ENCODE data around the gene GINS2. TPM values are rescaled to one million over a fixed set of nuclear protein-coding genes. Genes with fewer than 3 reads are reported as not detected.

GINS2 gene
- total and polyA plus RNA-seq, 4 donors: 1.6 to 3.1 (median 2.4) TPM

DNA sequence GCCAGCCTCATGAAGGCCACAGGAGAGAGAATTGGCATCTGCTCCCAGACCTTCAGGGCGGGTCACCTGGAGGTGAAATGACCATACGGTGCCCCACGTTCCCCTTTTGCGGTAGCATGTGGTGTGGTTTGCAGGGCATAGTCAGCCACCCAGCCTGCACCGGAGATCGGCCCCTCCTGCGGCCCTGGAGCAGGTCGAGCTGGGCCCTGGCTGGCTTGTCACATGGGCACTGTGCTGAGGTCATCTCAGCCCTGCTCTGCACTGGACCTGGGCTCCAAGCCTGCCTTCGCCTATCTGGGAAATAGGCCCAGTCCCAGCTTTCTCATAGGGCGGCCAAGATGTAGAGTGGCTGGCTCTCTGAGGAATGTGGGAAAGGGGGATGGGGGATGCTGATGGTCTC lies 59.4 kb downstream of the GINS2 start:
- H3K4me1 ChIP-seq (ENCODE audit: control insufficient read depth in 5 of 5, insufficient read depth in 5 of 5, low read length in 5 of 5): peaks cover 0 to 35% (median 32%) of the 10 kb centered on the region in 5 donors
- H3K36me3 ChIP-seq (ENCODE audit: control insufficient read depth in 4 of 4, insufficient read depth in 4 of 4, low read length in 4 of 4): peaks cover 0 to 12% (median 2%) of the 10 kb centered on the region in 4 donors
- peak overlapping the region in 1 of 2 donors; percentile 75 for H3K27ac ChIP-seq (ENCODE audit: low read depth in 1 of 2, low read length in 1 of 2)
- H3K27me3 ChIP-seq (ENCODE audit: control insufficient read depth in 3 of 3, insufficient read depth in 3 of 3, low read length in 2 of 3): no peaks in the 10 kb centered on the region
- TF ChIP-seq CTCF (IDR thresholded peaks at IDR 0.05; ENCODE audit: control extremely low read depth, extremely low read depth): no peak
- ATAC-seq (ENCODE audit: insufficient read depth, low FRiP score): no peak
- DNase-seq: no peak
- H3K9ac ChIP-seq (ENCODE audit: insufficient read depth in 1 of 2, low read length in 2 of 2): no peak overlapping the region
- H3K9me3 ChIP-seq (ENCODE audit: control insufficient read depth in 4 of 4, insufficient read depth in 3 of 4, low read length in 3 of 4): peaks cover 0 to 8% (median 0%) of the 10 kb centered on the region in 4 donors
- H3K4me3 ChIP-seq: no peak overlapping the region
- 95 to 98% methylated on average over 10 of the region's 10 CpGs for WGBS, 2 donors

DNA sequence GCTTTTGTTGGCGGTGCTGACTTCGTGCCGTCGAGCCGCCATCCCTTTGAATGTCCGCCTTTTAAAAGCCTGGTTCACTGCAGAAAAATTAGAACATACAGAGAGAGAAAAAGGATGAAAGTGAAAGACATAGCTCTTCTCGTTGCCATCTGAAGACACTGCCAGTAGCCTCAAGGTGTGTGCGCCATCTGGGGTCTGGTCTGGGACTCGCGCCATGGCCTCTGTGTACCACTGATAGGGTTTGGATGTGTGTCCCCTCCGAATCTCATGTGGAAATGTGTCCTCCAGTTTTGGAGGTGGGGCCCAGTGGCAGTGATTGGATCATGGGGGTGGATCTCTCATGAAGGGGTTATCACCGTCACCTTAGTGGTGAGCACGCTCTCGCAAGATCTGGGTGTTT lies 60.1 kb downstream of the GINS2 start:
- Histone ChIP-seq H3K27me3 (ENCODE audit: control insufficient read depth in 3 of 3, insufficient read depth in 3 of 3, low read length in 2 of 3) (no peaks in the 10 kb centered on the region), H3K4me3 (no peak overlapping the region), H3K36me3 (ENCODE audit: control insufficient read depth in 4 of 4, insufficient read depth in 4 of 4, low read length in 4 of 4) (peaks cover 0 to 6% (median 2%) of the 10 kb centered on the region in 4 donors), H3K4me1 (ENCODE audit: control insufficient read depth in 5 of 5, insufficient read depth in 5 of 5, low read length in 5 of 5) (peaks cover 0 to 39% (median 32%) of the 10 kb centered on the region in 5 donors), H3K9ac (ENCODE audit: insufficient read depth in 1 of 2, low read length in 2 of 2) (no peak overlapping the region), H3K9me3 (ENCODE audit: control insufficient read depth in 4 of 4, insufficient read depth in 3 of 4, low read length in 3 of 4) (peaks cover 0 to 8% (median 0%) of the 10 kb centered on the region in 4 donors), H3K27ac (ENCODE audit: low read depth in 1 of 2, low read length in 1 of 2) (peak overlapping the region in 1 of 2 donors; percentile 75)
- TF ChIP-seq CTCF (IDR thresholded peaks at IDR 0.05; ENCODE audit: control extremely low read depth, extremely low read depth): no peak
- ATAC-seq (ENCODE audit: insufficient read depth, low FRiP score) (no peak), DNase-seq (no peak)
- 96 to 98% methylated on average over 14 of the region's 14 CpGs for WGBS, 2 donors

DNA sequence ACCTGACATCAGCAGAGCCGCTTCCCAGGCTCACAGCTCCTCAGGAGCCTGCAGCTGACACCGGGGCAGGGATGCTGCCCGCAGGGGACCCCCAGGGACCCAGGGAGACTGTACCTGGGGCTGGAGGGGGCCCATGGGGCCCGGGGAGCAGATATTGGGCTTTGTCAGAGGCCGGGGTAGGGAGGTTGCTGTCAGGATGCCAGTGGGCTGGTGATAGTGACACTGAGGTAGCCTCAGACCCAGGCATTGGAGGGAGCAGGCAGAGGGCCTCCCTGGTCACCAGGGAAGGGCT lies 60.5 kb downstream of the GINS2 start:
- no peak overlapping the region for H3K4me3 ChIP-seq
- no peak overlapping the region for H3K9ac ChIP-seq (ENCODE audit: insufficient read depth in 1 of 2, low read length in 2 of 2)
- H3K9me3 ChIP-seq (ENCODE audit: control insufficient read depth in 4 of 4, insufficient read depth in 3 of 4, low read length in 3 of 4): peaks cover 0 to 8% (median 0%) of the 10 kb centered on the region in 4 donors
- peaks cover 0 to 43% (median 32%) of the 10 kb centered on the region in 5 donors for H3K4me1 ChIP-seq (ENCODE audit: control insufficient read depth in 5 of 5, insufficient read depth in 5 of 5, low read length in 5 of 5)
- no peak for DNase-seq
- ATAC-seq (ENCODE audit: insufficient read depth, low FRiP score): no peak
- no peak for TF ChIP-seq CTCF (IDR thresholded peaks at IDR 0.05; ENCODE audit: control extremely low read depth, extremely low read depth)
- no peaks in the 10 kb centered on the region for H3K27me3 ChIP-seq (ENCODE audit: control insufficient read depth in 3 of 3, insufficient read depth in 3 of 3, low read length in 2 of 3)
- H3K27ac ChIP-seq (ENCODE audit: low read depth in 1 of 2, low read length in 1 of 2): peak overlapping the region in 1 of 2 donors; percentile 75
- 86 to 89% methylated on average over 5 of the region's 5 CpGs for WGBS, 2 donors
- peaks cover 0 to 6% (median 2%) of the 10 kb centered on the region in 4 donors for H3K36me3 ChIP-seq (ENCODE audit: control insufficient read depth in 4 of 4, insufficient read depth in 4 of 4, low read length in 4 of 4)
